Chondrocyte (in vitro differentiated cells): Measurements from ENCODE around the gene CDT1. TPM values are rescaled to one million over a fixed set of nuclear protein-coding genes. Genes with fewer than 3 reads are reported as not detected.

Experiments
- DNase-seq: peaks from one replicate; pipeline ENCODE4 v3.0.0; 2021; ENCODE audit warnings: mixed read lengths, low spot score
- H3K27ac Mint-ChIP-seq: one replicate; pipeline ENCODE4 v1.8.0; 2021; ENCODE audit warnings: mild to moderate bottlenecking, moderate library complexity, mixed read lengths; ENCODE audit not compliant: unreplicated experiment
- H3K27me3 Mint-ChIP-seq: 2 replicates; pipeline ENCODE4 v1.8.0; 2021; ENCODE audit warnings: low read depth, mixed read lengths
- H3K36me3 Mint-ChIP-seq: 2 replicates; pipeline ENCODE4 v1.8.0; 2021; ENCODE audit warnings: low read depth, mixed read lengths
- H3K4me1 Mint-ChIP-seq: 2 replicates; pipeline ENCODE4 v1.8.0; 2021; ENCODE audit warnings: low read depth, mild to moderate bottlenecking, mixed read lengths
- H3K4me3 Mint-ChIP-seq: one replicate; pipeline ENCODE4 v1.8.0; 2021; ENCODE audit warnings: mild to moderate bottlenecking, moderate library complexity, mixed read lengths; ENCODE audit not compliant: unreplicated experiment
- H3K9me3 Mint-ChIP-seq: 2 replicates; pipeline ENCODE4 v1.8.0; 2021; ENCODE audit warnings: low read depth, mixed read lengths
- total RNA-seq: library from RNA; stranded (reverse); gene quantifications from 3 replicates; pipeline ENCODE4 v1.2.1, GENCODE V29; 2021
- TF ChIP-seq, protein P1 (sequence below): fragments of 200-600 bp; sonication (generic); IDR thresholded peaks from 2 replicates; pipeline ENCODE4 v1.5.0; 2021; ENCODE audit warnings: antibody characterized with exemption, mild to moderate bottlenecking, moderate library complexity

Gene CDT1
- total RNA-seq, 1 donor from 2014 or later: 3.7 TPM

GRCh38 chr16:88781140-88782077 is 22.2 kb upstream of the CDT1 start:
- Mint-ChIP-seq H3K36me3 (no peaks in the 10 kb centered on the region), H3K4me3 (no peak overlapping the region), H3K4me1 (peaks cover 64% of the 10 kb centered on the region), H3K9me3 (no peaks in the 10 kb centered on the region), H3K27ac (peak overlapping the region; percentile 93), H3K27me3 (no peaks in the 10 kb centered on the region)
- TF ChIP-seq, protein P1, sequence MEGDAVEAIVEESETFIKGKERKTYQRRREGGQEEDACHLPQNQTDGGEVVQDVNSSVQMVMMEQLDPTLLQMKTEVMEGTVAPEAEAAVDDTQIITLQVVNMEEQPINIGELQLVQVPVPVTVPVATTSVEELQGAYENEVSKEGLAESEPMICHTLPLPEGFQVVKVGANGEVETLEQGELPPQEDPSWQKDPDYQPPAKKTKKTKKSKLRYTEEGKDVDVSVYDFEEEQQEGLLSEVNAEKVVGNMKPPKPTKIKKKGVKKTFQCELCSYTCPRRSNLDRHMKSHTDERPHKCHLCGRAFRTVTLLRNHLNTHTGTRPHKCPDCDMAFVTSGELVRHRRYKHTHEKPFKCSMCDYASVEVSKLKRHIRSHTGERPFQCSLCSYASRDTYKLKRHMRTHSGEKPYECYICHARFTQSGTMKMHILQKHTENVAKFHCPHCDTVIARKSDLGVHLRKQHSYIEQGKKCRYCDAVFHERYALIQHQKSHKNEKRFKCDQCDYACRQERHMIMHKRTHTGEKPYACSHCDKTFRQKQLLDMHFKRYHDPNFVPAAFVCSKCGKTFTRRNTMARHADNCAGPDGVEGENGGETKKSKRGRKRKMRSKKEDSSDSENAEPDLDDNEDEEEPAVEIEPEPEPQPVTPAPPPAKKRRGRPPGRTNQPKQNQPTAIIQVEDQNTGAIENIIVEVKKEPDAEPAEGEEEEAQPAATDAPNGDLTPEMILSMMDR: no peak
- DNase-seq: no peak

DNA sequence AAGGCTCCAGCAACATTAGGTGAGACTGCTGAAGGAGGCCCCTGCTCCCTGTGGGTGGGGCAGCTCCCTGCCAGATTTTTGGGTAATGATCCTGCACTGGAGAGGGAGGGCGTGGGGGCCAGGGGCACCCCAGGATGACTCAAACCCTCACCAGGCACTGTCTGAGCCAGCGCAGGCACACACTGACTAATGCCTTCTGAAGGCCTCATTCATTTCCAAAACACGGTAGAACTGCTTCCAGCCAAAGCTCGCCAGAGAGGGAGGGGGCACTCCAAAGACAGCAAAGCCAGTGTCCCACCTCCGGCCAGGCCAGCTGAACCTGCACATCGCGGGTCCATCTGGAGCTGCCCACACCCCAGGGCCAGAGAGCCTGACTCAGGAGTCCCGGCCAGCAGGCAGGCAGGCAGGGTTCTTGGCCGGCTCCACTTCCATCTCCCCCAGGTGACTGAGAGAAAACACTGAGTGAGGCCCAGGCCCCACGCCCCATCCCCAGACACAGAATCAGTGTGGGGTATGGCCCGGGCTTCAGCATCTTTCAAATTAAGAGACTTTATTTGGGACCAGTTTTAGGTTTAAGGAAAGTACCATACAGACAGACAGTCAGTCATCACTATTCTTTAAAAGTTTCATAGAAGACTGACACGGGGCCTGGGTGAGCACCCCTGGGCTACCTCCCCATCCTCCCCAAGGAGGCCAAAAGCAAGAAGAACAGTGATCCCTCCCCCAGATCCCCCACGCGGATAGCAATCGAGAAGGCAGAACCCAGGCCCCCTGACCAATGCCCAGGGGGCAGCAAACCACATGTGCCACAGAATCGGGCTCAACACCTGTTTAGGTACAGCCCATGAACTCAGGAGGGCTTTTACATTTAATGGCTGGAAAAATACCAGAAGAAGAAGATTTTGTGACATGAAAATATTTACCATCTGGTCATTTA is 20.9 kb upstream of the CDT1 start:
- no peaks in the 10 kb centered on the region for H3K27me3 Mint-ChIP-seq
- TF ChIP-seq, protein P1: no peak
- no peak for DNase-seq
- H3K27ac Mint-ChIP-seq: peak overlapping the region; percentile 93
- peaks cover 57% of the 10 kb centered on the region for H3K4me1 Mint-ChIP-seq
- peak overlapping the region; percentile 79 for H3K4me3 Mint-ChIP-seq
- H3K36me3 Mint-ChIP-seq: no peaks in the 10 kb centered on the region
- H3K9me3 Mint-ChIP-seq: no peaks in the 10 kb centered on the region

- no peaks in the 10 kb centered on the region for H3K27me3 Mint-ChIP-seq
- H3K4me3 Mint-ChIP-seq: peak overlapping the region; percentile 79
- DNase-seq: no peak
- no peaks in the 10 kb centered on the region for H3K9me3 Mint-ChIP-seq
- peak overlapping the region; percentile 93 for H3K27ac Mint-ChIP-seq
- TF ChIP-seq, protein P1: no peak
- no peaks in the 10 kb centered on the region for H3K36me3 Mint-ChIP-seq
- peaks cover 48% of the 10 kb centered on the region for H3K4me1 Mint-ChIP-seq
Observed at GRCh38 chr16:88783391-88784073, 20.1 kb upstream of the CDT1 start.

GRCh38 chr16:88784074-88784855 is 19.3 kb upstream of the CDT1 start:
- H3K27me3 Mint-ChIP-seq: no peaks in the 10 kb centered on the region
- H3K36me3 Mint-ChIP-seq: no peaks in the 10 kb centered on the region
- peak; percentile 86 for DNase-seq
- H3K4me3 Mint-ChIP-seq: peak overlapping the region; percentile 79
- no peaks in the 10 kb centered on the region for H3K9me3 Mint-ChIP-seq
- H3K27ac Mint-ChIP-seq: peak overlapping the region; percentile 89
- TF ChIP-seq, protein P1: peak; percentile 78
- H3K4me1 Mint-ChIP-seq: peaks cover 45% of the 10 kb centered on the region
